NCI-H2227 treated with DMSO at 0.1 percent for 48 hours (cell line): ENCODE data around the gene IGSF22.

ENCODE experiments used
- DNase-seq: peaks from one replicate; lab custom pipeline; 2025; lab: John Stamatoyannopoulos, UW

The IGSF22 gene

DNA sequence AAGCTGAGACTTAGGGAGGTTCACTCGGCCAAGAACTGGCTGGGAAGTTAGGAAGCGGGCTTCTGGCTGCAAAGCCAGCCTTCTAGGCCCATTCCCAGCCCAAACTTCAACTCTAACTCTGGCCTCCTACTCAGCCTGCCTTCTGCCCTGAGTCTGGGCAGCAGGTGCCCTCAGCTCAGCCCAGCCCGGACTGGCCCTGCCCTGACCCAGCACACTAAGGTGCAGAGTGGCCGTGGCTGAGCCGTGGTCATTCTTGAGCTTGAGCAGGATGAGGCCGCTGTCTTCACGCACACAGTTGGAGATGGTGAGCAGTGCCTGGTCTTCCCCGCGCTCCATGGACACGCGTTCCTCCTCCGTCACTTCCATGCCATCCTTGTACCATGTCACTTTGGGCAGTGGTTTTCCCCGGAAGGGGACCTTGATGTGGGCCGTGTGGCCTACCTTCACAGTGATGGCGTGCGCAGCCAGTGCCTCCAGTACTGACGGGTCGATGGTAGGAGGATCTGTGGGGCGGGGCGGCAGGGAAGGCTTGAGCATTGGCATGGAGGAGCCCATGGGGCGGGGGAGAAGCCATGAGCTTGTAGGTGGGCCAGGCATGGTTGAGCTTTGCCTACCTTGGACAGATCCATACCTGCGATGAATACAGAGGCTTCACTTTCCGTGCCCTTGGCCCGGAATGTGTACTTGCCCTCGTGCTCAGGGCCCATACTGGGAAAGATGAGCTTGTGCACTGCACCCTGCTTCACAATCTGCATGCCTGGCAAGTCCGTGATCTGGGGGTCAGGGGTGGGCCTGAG, 12.1 kb downstream of the IGSF22 start:
- no peak for DNase-seq

GRCh38 chr11:18710545-18710944, 15.4 kb downstream of the IGSF22 start:
- no peak for DNase-seq

- DNase-seq: no peak
These were observed 16.6 kb downstream of the IGSF22 start for GRCh38 chr11:18709414-18709813.

GRCh38 chr11:18707811-18708340, 18.1 kb downstream of the IGSF22 start:
- DNase-seq: no peak

DNA sequence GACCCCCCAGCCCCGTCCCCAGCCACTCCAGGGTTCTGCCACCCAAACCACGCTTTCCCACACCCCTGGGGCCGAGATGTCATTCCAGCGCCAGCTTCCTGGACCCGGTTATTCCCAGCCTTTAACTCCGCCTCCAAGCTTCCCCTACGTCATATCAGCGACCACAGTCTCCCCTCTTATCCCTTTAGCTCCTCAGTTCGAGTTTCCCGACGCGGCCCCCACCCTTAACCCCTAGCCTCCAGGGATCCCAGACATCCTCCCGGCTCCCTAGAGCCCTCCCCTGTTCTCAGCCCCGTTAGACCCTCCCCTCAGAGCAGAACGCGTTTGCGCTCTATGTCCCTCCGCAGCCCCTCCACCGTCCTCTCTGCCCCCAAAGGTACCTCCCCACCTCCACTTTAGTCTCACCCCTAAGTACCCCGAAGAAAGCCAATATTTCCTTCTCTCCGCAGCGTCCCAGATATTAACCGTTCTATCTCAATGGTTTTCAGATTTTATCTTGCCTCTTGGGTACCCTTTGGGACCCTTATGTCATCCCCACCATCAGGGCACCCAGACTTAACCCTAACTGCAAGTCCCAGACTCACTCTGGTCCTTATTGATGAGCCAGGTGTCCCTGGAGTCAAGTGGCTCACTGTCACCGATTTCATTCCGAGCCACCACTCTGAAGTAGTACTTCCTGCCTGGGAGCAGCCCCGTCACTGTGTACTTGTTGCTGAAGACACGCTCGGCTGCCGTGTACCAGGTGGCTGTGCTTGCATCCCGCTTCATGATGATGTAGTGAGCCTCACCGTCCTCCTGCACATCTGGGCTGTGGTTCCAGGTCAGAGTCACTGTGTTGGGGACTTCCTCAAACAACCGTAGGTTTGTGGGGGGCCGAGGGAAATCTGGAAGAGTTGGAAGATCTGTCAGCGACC, 19.4 kb downstream of the IGSF22 start:
- DNase-seq: peak; percentile 38

DNA sequence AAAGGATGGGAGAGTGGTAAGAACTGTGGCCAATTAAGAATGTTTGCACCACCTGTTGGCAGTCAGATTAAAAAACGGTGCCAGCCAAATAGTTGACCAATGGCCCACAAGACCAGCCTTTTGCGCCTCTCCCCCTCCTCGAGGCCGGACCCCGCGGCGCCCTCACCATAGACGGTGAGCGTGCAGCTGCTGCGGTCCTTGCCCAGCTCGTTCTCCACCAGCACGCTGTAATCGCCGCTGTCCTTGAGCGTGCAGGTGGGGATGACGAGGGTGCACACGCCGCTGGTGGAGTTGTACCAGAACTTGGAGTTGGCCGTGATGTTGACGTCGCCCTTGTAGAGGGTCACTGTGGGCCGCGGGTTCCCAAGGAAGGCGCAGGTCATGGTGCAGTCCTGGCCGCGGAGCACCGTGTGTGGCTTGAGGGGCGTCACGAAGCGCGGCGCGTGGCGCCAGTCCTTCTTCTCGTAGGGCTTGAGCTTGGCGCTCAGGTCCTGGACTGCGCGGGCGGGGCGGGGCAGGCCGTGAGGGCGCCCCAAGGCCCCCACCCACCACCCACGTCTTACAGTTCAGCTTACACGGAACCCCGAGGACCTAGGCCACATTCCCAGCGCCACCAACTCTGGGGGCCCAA, 20.2 kb downstream of the IGSF22 start:
- DNase-seq: no peak

DNA sequence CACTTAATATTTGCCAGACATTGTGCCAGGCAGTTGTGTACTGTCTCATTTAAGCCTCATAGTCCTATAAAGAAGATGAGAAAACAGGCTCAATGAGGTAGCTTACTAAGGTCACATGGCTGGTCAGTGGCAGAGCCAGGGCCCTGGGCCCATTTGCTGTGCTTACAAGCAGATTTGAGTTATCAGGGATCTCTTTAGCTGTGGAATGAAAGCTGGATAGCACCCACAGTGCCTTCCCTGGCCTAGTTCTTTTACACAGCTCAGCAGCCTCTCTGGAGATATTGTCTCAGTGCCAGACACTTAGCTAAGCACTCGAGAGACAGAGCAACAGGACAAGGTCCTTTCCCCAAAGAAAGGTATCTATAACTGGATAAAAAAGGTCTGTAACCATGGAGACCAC, 21.3 kb downstream of the IGSF22 start:
- DNase-seq: no peak

GRCh38 chr11:18704045-18704645, 21.8 kb downstream of the IGSF22 start:
- no peak for DNase-seq

DNA sequence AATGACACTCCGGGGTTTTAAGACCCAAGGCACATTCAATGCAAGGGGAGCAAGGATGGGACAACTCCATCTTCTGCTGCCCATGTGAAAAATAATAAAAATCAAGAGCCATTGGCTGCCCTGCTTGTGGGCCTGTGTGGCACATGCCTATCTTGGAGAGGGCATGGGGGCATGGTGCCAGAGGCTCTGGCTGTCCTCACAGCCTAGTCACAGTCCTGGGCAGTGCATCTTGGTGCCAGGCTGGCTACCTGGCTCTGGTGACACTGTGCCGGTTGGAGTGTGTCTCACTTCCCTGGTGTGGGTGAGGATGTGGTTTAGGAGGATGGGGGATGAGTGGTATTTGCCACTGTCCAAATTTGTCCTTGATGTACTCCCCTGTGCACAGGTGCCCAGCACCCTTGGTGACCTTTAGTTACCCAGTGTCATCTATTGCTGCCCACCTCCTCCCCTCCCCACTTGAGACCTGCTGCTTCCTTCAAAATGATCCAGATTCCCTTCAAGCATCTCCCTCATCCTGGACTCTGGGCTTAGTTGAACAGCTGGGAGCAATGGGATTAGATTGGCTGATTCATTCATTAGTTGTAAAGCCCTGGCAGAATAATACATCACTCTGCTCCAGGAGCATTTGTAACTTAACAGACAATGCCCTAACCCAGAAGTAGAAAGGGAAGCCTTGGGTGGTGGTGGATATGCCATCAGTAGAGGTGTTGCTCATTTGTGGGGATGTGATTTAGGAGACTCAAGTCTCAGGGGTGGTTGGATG, 22.8 kb downstream of the IGSF22 start:
- DNase-seq: no peak

GRCh38 chr11:18701614-18702216, 24.3 kb downstream of the IGSF22 start:
- DNase-seq: no peak

GRCh38 chr11:18700872-18701271, 25.1 kb downstream of the IGSF22 start:
- no peak for DNase-seq

- no peak for DNase-seq
These were observed 25.6 kb downstream of the IGSF22 start for GRCh38 chr11:18700375-18700774.

- DNase-seq: no peak
These were observed 26.1 kb downstream of the IGSF22 start for GRCh38 chr11:18699848-18700261.

DNA sequence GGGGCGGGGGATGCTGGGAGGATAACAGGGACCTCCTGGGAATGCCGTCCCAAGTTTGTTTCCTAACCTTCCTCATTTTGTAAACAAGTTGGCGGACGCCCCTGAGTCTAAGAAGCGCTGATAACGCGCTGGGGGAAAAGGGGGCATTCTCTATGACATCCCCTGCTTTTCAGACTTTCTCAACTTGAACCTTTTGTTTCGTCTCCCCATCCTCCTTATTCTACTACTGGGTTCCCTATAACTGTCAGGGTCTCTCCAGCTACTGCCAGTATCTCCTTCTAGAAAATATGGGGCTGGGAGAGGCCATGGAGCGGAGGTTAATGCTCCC, 26.8 kb downstream of the IGSF22 start:
- DNase-seq: no peak

DNA sequence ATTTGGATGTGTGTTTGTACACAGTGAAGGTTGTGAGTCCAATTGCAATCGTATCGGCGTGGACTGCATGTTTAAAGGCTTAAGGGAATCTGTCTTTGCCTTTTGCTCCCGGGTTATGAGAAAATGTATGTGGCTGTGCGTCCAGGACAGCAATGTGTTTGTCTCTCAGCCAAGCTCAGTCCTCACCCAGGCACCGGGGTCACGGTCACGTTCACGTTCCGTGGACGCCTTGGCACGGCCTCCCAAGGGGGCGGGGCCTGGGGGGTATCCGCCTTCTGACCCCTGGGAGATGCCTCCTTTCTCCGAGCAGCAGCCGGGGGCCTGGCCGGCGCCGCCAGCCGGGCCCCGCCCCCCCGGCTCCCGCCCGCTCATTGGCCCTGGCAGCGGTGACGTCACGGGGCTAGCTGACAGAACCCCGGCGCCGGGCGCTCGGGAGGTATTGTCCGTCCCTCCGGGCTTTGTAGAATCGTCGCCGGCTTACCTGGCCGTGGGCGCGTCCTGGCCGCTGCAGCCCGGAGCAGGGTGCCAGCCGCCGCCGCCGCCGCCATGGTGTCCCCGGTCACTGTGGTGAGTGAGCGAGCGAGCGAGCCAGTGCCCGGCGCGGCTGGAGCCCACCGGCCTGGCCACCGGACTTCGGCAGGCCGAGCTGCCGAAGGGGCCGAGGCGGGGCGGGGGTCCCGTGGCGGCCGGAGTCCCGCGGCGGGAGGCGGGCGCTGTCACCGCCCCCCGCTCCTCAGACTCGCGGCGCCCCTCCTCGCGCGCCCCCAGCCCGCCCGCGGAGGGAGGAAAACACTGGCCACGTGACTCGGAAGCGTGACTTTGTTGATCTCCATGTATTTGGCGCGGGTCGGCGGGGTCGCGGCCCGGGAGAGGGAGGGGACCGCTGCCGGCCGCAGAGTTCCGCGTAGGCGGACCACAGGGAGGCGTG, 27.4 kb downstream of the IGSF22 start, which contains the start of gene TMEM86A:
TSS of gene TMEM86A (plus strand) at position 439 of the 928 bp plus-strand sequence. CDS start at position 547, 108 bp downstream.
- DNase-seq: peak; percentile 78

DNA sequence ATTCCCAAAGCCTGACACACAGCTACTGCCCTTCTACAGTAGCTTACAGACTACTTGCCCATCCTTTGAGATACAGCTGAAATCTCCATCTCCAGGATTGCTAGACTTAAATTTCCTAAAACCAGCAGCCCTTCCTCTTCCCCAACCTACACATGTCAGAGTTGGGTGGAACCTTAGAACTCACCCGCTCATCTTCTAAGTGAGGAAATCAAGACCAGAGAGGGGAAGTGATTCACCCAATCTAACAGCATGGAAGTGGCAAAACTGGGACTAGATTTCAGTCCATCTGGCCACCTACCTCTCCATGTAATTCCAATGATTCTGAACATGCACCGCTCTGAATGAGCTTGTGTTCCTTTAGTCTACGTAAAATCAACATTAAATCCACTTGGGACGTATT, 28.4 kb downstream of the IGSF22 start:
- no peak for DNase-seq

DNA sequence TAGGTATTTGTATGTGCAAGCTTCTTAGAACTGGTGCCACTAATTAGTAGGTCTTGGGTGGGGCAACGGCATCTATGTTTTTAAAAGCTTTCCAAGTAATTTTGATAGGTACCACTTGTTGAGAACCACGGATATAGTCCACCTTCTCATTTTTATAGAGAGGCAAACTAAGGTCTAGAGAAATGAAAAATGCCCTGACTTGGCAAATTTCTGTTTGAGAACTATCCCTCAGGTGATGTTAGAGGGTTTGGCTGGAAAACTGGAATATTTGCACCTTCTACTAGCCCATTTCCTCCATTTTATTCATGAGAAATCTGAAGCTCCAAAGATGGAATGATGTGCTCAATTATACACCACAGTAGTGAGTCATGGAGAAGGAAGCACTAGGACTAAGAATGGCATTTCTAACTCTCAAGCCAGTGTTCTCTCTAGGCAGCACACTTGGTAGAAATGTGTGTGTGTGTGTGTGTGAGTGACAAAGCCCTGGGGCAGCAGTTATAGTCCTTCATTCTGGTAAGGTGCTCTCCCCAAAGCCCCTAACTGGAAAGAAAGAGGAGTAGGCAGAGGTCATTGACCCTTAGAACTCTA, 29.3 kb downstream of the IGSF22 start:
- DNase-seq: no peak

GRCh38 chr11:18692941-18693760, 32.8 kb downstream of the IGSF22 start:
- DNase-seq: no peak
